Activated CD8-positive, alpha-beta memory T cell treated with anti-CD3 and anti-CD28 coated beads, Interleukin-2, amount 50 U/mL, for 1 hour (primary cell): ENCODE measurements around the gene LIPJ.

Experiments used
- DNase-seq: peaks from one replicate; pipeline ENCODE4 v3.0.0-alpha.2; 2020; ENCODE audit errors: extremely low read depth

LIPJ gene

DNA sequence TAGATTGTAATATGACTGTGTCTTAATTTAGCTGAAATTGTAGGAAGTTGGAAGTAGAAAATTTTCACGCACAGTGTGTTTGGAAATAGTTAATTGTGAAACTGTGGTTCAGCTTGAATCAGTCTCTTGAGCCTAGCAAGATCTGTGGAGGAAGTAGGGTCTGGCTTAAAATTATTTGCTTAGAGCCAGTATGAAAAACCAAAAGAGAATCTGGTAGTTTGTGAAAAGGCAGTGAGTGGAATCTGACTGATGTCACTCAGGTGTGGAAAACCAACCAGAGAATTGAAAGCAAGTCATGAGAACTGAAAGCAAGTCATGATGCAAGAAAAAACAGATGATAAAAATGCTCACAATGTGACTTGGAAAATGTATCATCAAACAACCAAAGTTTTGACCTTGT is 11.5 kb downstream of the LIPJ start:
- no peak for DNase-seq

DNA sequence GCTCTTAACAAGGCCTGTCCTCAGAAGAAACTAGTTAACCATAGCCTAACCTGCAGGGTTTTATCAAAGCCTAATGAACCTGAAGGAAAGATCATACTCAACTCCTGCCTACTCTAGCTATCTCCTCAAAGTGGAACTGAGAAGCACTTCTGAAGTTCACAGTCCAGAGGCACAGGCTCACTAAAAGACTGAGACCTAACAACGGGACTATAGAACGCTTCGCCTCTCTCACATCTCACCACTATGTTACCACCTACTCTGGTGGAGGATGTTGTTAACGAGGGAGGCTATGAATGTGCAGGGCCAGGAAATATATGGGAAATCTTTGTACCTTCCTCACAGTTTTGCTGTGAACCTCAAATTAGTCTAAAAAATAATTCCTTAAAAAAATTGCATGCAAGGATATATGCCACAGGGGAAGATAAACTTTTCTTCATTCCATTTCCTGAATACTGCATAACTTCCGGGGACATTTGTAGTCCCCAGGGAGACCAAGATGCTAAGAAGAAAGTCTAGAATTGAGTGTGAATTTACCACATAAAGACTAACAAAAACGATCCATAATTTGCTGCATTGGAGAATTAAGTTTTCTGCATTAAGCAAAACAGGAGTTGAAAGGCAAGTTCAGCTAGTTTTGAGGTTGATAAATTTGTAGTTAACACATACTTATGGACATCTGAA is 21.6 kb downstream of the LIPJ start:
- DNase-seq, result no peak

DNA sequence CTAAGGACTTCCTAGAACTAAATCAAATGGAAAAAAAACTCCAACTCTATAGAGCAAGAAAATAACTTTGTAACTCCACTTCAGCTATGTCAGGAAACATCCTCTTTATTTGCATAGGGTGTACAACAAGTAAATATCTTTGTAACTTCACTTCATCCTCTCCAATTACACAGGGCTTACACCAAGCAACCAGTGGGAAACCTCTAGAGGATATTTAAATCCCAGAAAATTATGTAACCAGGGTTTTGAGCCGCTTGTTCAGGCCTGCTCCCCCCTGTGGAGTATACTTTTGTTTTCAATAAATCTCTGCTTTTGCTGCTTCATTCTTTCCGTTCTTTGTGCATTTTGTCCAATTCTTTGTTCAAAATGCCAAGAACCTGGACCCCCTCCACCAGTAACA is 22.2 kb downstream of the LIPJ start:
- DNase-seq, result no peak

DNA sequence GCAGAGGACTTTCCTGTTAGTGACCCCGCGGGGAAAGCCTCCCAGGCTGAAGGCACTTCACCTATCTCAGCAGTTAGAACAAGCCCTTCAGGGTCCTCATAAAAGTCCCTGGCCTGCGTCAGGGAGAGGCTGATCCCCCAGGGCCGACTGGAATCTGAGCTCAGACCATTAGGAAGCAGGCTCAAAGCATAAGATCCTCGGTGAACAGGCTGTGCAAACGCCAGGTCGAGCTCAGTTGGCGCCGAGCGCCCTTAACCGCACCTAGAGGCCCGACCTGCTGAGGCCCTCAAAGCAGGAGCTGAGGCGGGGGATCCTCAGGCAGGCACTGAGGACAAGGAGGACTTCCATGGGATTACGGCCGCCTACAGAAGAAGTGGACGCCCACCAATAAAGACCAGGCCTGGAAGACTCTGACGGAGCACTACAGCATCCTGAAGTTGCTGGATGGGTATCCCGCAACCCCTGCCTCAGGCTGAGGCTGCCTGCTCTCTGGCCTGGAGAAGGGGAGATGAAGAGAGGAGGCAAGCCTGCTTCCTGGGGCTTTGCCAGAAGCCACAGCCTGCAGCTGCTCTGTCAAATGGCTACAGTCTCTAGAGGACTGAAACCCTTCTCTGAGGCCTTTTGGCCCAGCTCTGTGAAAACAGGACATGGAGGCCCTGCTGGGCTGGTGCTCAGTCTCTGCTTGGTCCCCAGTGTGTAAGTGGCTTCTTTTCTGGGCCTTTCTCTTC is 29.9 kb downstream of the LIPJ start:
- no peak for DNase-seq

DNA sequence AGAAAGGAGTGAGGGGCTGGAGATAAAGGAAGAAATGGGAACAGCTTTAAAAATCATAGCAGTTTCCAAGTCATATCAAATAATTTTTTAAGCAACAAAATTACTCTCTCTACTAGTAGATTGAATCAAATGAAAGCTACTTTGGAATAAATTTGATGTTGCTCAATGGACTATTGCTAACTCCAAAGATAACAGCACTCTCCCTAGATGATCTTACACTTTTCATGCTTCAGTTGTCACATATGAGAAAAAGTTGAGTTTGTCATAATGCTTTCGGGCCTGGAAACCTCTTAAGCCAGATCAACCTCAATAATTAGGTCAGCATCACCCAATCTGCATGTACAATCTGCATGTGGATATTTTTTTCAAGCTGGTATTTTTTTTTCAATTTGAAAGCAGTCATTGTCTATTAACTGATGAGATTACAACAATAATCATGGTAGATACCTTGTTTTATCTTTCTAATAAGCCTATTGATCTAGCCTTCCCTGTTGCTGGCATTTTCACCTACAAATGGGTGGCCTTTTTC is 31.3 kb downstream of the LIPJ start:
- no peak for DNase-seq

DNA sequence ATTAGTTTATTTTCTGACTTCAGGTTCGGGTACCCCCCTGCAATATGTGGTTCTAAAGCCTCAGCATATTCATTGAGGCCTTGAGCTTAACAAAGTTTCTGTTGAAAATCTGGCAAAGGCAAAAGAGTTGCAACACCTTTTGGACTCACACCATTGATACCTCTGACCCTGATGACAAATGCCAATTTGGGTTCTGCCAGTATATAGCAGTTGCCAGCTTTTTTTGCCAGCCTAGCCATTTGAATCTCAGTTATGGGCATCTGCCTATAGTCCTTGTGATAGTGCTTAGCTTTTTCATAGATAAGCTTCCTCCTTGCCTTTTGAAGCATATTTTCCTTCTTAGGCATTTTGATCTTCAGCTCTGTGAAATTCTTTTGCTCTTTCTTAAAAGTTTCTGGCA is 31.9 kb downstream of the LIPJ start:
- DNase-seq, result no peak

DNA sequence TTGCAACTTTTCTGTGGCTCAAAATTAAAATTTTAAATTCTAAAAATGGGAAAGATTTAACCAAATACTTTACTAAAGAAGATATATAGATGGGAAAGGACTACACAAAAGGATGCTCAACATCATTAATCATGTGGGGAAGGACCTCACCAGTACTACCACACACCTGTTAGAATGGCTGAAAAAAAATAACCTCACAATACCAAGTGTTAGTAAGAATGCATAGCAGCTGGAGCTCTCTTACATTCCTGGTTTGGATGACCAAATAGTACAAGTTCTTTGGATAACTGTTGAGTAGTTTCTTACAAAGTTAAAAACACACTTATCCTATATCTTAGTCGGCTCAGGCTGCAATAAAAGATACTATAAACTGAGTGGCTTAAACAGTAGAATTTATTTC is 33.9 kb downstream of the LIPJ start:
- DNase-seq, result no peak

DNA sequence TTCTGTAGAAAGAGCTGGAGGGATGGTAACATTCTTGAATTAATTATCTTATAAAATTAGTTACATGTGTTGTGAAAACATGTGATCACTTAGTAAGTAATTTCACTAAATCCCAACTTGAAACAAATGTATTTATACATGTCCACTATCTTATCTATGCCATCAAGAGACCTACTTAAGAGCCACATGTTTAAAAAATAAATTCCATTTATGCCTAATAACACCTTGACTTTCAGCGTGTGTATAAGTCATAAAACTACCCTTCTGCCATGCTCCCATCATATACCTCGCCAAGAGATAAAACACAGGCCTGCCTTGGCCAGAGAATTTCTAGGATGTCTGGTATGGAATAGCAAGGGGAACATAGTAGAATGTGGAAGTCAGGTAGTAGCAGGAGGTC is 37.3 kb downstream of the LIPJ start:
- no peak for DNase-seq

DNA sequence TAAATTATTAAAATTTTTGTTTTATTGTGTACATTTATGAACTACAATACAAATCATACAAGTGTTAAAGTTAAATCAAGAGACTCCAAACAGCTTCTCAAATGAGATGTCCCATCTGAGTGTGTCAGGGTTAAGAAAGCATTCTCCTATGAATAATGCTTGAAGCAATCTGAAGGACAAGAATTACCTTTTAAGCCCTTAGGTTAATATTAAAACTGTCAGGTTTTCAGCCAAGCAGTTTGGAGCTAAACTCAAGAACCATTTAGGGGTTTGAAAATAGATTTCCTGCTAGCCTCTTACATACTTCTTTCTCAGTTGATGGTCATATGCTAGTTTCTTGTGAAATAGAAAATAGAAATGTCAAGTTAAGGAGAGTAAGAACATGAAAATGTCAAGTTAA is 38.3 kb downstream of the LIPJ start:
- DNase-seq, result no peak

DNA sequence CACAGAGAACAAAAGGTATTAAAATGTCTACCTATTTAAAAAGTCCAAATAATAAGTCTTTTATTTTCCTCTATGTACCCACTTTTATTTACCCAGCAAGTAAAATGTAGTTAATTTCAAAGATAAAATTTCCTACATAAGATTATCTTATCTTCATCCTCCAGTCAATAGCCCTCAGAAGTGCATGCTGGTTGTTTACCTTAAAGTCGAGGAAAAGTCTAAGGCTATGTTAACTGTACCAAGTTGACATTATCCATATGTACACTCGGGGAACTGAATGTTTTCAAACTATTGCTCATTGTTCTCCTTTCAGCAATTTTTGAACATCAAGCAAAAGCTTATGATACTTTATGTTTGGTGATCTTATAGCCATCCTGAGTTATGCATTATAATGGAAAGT is 53.6 kb downstream of the LIPJ start:
- no peak for DNase-seq

DNA sequence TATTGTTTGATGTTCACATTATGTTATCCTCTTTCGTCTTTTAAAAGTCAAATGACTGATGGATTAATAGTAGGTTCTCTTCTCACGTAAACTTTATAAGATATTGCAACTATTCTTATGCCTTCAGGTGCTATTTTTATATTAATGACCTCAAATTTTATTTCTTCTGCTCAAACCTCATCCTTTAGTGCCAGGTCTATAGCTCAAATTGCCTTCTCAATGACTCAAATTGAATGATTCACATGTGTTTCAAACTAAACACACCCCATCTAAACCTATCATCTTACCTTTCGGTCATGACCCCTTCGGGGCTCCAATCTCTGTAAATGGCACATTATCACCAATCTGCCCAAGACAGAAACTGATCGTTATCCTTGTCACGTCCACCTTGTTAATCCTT is 55.6 kb downstream of the LIPJ start:
- no peak for DNase-seq

DNA sequence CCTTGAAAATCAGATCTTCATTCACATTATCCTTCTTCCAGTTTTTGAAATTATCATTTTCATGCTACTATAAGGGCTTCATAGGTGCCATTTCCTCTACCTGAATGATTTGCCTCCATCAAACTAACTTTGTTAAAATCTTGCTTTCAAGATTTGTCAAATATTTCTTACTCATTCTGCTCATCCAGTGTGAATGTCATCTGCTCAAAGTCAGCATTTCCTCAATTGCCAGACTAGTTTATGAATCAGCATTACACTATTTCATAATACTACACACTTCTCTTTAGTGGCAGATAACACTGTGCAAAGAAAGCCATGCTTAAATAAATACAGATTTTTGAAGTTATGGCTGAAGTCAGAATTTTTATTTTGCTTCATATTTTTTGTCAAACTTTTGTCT is 56.4 kb downstream of the LIPJ start:
- DNase-seq, result no peak

DNA sequence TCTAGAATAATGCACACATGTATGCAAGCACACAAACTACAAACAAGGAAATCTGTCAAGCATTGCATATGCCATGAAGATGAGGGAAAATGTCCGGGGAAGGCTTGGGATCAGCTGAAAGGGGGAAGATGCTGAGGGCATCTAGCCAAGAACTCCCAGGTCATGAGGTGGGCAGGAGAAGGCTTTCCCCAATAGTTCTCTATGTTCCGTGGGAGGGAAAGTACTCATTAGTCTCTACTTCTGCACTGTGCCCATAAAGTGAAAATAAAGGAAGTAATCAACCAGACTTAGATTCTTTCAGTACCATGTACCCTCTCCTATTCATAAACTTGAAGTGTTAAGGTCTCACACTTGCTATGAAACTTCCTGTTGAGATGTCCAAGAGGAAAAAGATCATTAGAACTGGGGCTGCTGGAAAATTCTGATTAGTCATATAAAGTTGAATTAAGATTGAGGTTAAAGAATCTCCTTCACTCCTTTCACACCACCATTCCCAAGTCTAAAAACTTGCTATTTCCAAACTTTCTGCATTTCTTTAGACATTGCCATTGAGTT is 60.6 kb downstream of the LIPJ start:
- no peak for DNase-seq

DNA sequence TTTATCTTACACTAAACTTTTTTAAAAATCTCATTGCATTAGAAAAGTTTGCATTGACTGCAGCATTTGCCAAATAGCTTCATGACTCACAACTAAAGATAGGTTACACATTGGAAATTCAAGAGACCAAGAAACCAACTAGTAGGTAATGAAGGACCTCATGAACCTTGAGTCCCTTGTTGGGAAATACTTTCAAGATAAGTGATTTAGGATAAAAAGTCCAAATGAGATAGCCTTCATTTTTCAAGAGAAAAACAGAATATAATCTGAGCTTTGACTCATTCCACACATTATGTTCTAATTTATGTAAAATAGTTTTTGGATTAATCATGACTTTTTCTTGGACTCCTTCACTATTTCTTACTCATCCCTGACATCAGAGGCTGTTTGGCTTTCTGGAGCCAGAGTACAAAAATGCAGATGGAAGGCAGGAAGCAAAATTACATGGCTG is 64.6 kb downstream of the LIPJ start:
- no peak for DNase-seq

DNA sequence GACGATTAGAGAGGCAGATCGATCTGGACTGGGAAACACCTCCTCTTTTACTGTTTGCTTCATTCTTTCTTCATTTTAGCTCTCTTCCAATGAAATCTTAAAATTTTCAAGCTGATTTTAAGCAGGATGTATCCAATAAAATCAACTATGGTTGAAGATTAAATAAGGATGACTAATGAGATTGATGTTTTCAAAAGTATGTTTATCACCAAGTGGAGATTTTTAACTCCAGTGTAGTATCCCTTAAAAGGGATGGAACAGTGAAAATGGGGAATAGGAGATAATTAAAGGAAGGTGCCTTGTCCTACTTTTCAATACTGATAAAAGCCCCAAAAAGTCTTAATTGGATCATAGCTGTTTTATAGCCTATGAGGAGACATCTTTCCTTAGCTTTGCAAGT is 66.1 kb downstream of the LIPJ start:
- no peak for DNase-seq
